IMR-90 (cell line): ENCODE results near the gene MED13. TPM values are rescaled to one million over a fixed set of nuclear protein-coding genes. Genes with fewer than 3 reads are reported as not detected.

Source experiments
- ATAC-seq: fragments of 200-7000 bp; cut with Tn5 transposase; 2 replicates; pipeline ENCODE4 v1.9.1; 2020; ENCODE audit warnings: low read depth, mild to moderate bottlenecking, moderate library complexity
- BruUV-seq: library from RNA; stranded (reverse); fragments of 400-500 nt; replicated peaks from 2 replicates; lab custom pipeline; 2021; lab: Mats Ljungman, UMichigan
- CTCF ChIA-PET: fragments of 300-600 bp; formaldehyde crosslinking; extraction: SDS; loops from one replicate; lab custom pipeline; 2021; ENCODE audit warnings: antibody characterized with exemption; lab: Yijun Ruan, JAX
- POLR2A ChIA-PET: fragments of 300-600 bp; sonication (Branson Sonifier 250); formaldehyde crosslinking; loops from one replicate; lab custom pipeline; 2022; ENCODE audit warnings: antibody characterized with exemption; ENCODE audit not compliant: unreplicated experiment; lab: Charles Lee
- DNase-seq: peaks from one replicate; pipeline ENCODE4 v3.0.0; 2013
- H2AFZ ChIP-seq: replicated peaks from 2 replicates; pipeline ENCODE3; 2013; ENCODE audit warnings: low read length, mild to moderate bottlenecking; ENCODE audit not compliant: poor library complexity
- H2AK5ac ChIP-seq: 2 replicates; pipeline ENCODE4 v1.6.1; 2013; ENCODE audit warnings: low read depth, low read length, inconsistent platforms
- H2AK9ac ChIP-seq: replicated peaks from 2 replicates; pipeline ENCODE3; 2013; ENCODE audit warnings: mild to moderate bottlenecking, low read depth, low read length, moderate library complexity; ENCODE audit not compliant: poor library complexity
- H2BK120ac ChIP-seq: 2 replicates; pipeline ENCODE4 v1.6.1; 2013; ENCODE audit warnings: low read depth, low read length, inconsistent platforms
- H2BK15ac ChIP-seq: 3 replicates; pipeline ENCODE4 v1.6.1; 2013; ENCODE audit warnings: low read depth, low read length, inconsistent platforms
- H2BK20ac ChIP-seq: 2 replicates; pipeline ENCODE4 v1.6.1; 2013; ENCODE audit warnings: low read depth, mild to moderate bottlenecking, inconsistent platforms, low read length, moderate library complexity
- H2BK5ac ChIP-seq: 2 replicates; pipeline ENCODE4 v1.6.1; 2013; ENCODE audit warnings: mild to moderate bottlenecking, low read depth, low read length, inconsistent platforms; ENCODE audit not compliant: poor library complexity, severe bottlenecking
- H3K14ac ChIP-seq: replicated peaks from 2 replicates; pipeline ENCODE4 v1.6.1; 2013; ENCODE audit warnings: low read depth, low read length, inconsistent platforms
- H3K18ac ChIP-seq: 2 replicates; pipeline ENCODE4 v1.6.1; 2013; ENCODE audit warnings: low read depth, low read length, control low read depth
- H3K23ac ChIP-seq: 2 replicates; pipeline ENCODE4 v1.6.1; 2013; ENCODE audit warnings: low read depth, low read length, inconsistent platforms
- H3K27ac ChIP-seq: 2 replicates; pipeline ENCODE4 v1.5.1; 2013; ENCODE audit warnings: mild to moderate bottlenecking, control low read depth, low read length; ENCODE audit not compliant: insufficient read depth
- H3K27me3 ChIP-seq: 2 replicates; pipeline ENCODE4 v1.6.1; 2013; ENCODE audit warnings: low read length; ENCODE audit not compliant: control insufficient read depth, insufficient read depth
- H3K36me3 ChIP-seq: 2 replicates; pipeline ENCODE4 v1.6.1; 2013; ENCODE audit warnings: low read length, mixed read lengths; ENCODE audit not compliant: control insufficient read depth, insufficient read depth
- H3K4ac ChIP-seq: 2 replicates; pipeline ENCODE4 v1.6.1; 2013; ENCODE audit warnings: low read depth, low read length, inconsistent platforms
- H3K4me1 ChIP-seq: 2 replicates; pipeline ENCODE4 v1.6.1; 2013; ENCODE audit warnings: low read length, mixed read lengths; ENCODE audit not compliant: control insufficient read depth, insufficient read depth
- H3K4me2 ChIP-seq: 2 replicates; pipeline ENCODE4 v1.6.1; 2013; ENCODE audit warnings: low read depth, mild to moderate bottlenecking, control low read depth, low read length, moderate library complexity
- H3K4me3 ChIP-seq: 2 replicates; pipeline ENCODE4 v1.5.1; 2013; ENCODE audit warnings: low read depth, mild to moderate bottlenecking, control low read depth, low read length, moderate library complexity; ENCODE audit not compliant: insufficient read depth
- H3K56ac ChIP-seq: 2 replicates; pipeline ENCODE4 v1.6.1; 2013; ENCODE audit warnings: low read length, inconsistent platforms; ENCODE audit not compliant: insufficient read depth; ENCODE audit errors: extremely low read depth
- H3K79me1 ChIP-seq, 2 experiments: 2 replicates each; pipeline ENCODE4 v1.6.1; 2013; ENCODE audit warnings: low read length in 2 of 2, inconsistent platforms in 1 of 2, low read depth in 1 of 2
- H3K9ac ChIP-seq: 2 replicates; pipeline ENCODE4 v1.6.1; 2013; ENCODE audit warnings: low read depth, low read length, control low read depth
- H3K9me1 ChIP-seq: 2 replicates; pipeline ENCODE4 v1.6.1; 2013; ENCODE audit warnings: low read length, inconsistent platforms; ENCODE audit not compliant: insufficient read depth
- H3K9me3 ChIP-seq: 2 replicates; pipeline ENCODE4 v1.6.1; 2013; ENCODE audit warnings: low read length; ENCODE audit not compliant: control insufficient read depth, insufficient read depth
- H4K20me1 ChIP-seq: 2 replicates; pipeline ENCODE4 v1.6.1; 2013; ENCODE audit warnings: low read length, inconsistent platforms; ENCODE audit not compliant: insufficient read depth
- H4K5ac ChIP-seq: 2 replicates; pipeline ENCODE4 v1.6.1; 2013; ENCODE audit warnings: mild to moderate bottlenecking, low read depth, low read length, control low read depth
- H4K8ac ChIP-seq, 2 experiments: 2 replicates each; pipeline ENCODE4 v1.6.1; 2013; ENCODE audit warnings: low read depth in 2 of 2, low read length in 2 of 2, control low read depth in 1 of 2, inconsistent platforms in 1 of 2
- H4K91ac ChIP-seq: 2 replicates; pipeline ENCODE4 v1.6.1; 2013; ENCODE audit warnings: low read depth, low read length, inconsistent platforms; ENCODE audit not compliant: insufficient read depth
- CTCF ChIP-seq: conservative IDR thresholded peaks from 2 replicates; pipeline ENCODE4 v1.5.1; 2012; ENCODE audit warnings: mild to moderate bottlenecking, low read depth, low read length, improper control_type of control experiment
- ELK1 ChIP-seq: fragments of 150-350 bp; IDR thresholded peaks from 2 replicates; pipeline ENCODE4 v1.6.1; 2016; ENCODE audit warnings: low read depth, mild to moderate bottlenecking, low read length, moderate library complexity, borderline replicate concordance
- FOS ChIP-seq: fragments of 150-350 bp; IDR thresholded peaks from 2 replicates; pipeline ENCODE4 v1.6.1; 2016; ENCODE audit warnings: low read depth, low read length
- MAFK ChIP-seq: IDR thresholded peaks from 2 replicates; pipeline ENCODE4 v1.6.1; 2012; ENCODE audit warnings: low read depth, low read length, improper control_type of control experiment
- MAZ ChIP-seq: IDR thresholded peaks from 2 replicates; pipeline ENCODE4 v1.6.1; 2012; ENCODE audit warnings: low read depth, mild to moderate bottlenecking, low read length, improper control_type of control experiment, moderate library complexity, borderline replicate concordance
- MXI1 ChIP-seq: IDR thresholded peaks from 2 replicates; pipeline ENCODE4 v1.6.1; 2012; ENCODE audit warnings: low read depth, mild to moderate bottlenecking, low read length, moderate library complexity, borderline replicate concordance
- NFE2L2 ChIP-seq: fragments of 150-350 bp; IDR thresholded peaks from 2 replicates; pipeline ENCODE4 v1.6.1; 2016; ENCODE audit warnings: low read depth, mild to moderate bottlenecking, low read length
- POLR2A ChIP-seq: IDR thresholded peaks from 2 replicates; pipeline ENCODE4 v1.6.1; 2012; ENCODE audit warnings: mild to moderate bottlenecking, low read depth, low read length
- RAD21 ChIP-seq: IDR thresholded peaks from 2 replicates; pipeline ENCODE4 v1.6.1; 2012; ENCODE audit warnings: low read length, improper control_type of control experiment
- RCOR1 ChIP-seq: IDR thresholded peaks from 2 replicates; pipeline ENCODE4 v1.6.1; 2012; ENCODE audit warnings: mild to moderate bottlenecking, low read length, improper control_type of control experiment; ENCODE audit not compliant: insufficient replicate concordance
- RFX5 ChIP-seq: IDR thresholded peaks from 2 replicates; pipeline ENCODE4 v1.8.0; 2012; ENCODE audit warnings: low read depth, mild to moderate bottlenecking, low read length, moderate library complexity
- SMC3 ChIP-seq: fragments of 150-350 bp; IDR thresholded peaks from 2 replicates; pipeline ENCODE4 v1.6.1; 2016; ENCODE audit warnings: low read depth, mild to moderate bottlenecking, antibody characterized with exemption, low read length, moderate library complexity
- USF2 ChIP-seq: fragments of 150-350 bp; IDR thresholded peaks from 2 replicates; pipeline ENCODE4 v1.6.1; 2017; ENCODE audit warnings: mild to moderate bottlenecking, antibody characterized with exemption, low read length, low read depth
- WGBS, 2 experiments: methylation state at CpG; one replicate each; pipeline versions ENCODE4 v1.1.5 to v1.1.7; 2013; ENCODE audit warnings: missing lambda C conversion rate in 2 of 2; ENCODE audit not compliant: insufficient read length in 1 of 2; ENCODE audit errors: extremely low coverage in 2 of 2; 5-methylcytosine and 5-hydroxymethylcytosine counted together
- dilution Hi-C: fragments of 300-500 bp; cut with HindIII; formaldehyde crosslinking; loops from one replicate; pipeline ENCODE4 v1.14.3; 2018; ENCODE audit warnings: low sequenced_read_pairs; ENCODE audit not compliant: unreplicated experiment
- in situ Hi-C: fragments of 300-500 bp; cut with MboI; formaldehyde crosslinking; loops from 3 replicates; pipeline ENCODE4 v1.14.3; 2019; ENCODE audit warnings: low sequenced_read_pairs, inconsistent platforms, mixed read lengths
- intact Hi-C: fragments of 100-400 bp; cut with micrococcal nuclease; formaldehyde crosslinking; loops from 2 replicates; pipeline ENCODE4 v1.10.0; 2022
- polyA plus RNA-seq, 3 experiments: library from polyadenylated mRNA; depleted of rRNA; stranded (reverse); fragments of >200 nt; gene quantifications; 2 replicates each; pipeline ENCODE4 v1.2.3, GENCODE V29; 2012; ENCODE audit warnings: low replicate concordance in 1 of 3
- total RNA-seq: library from RNA; depleted of rRNA; stranded (reverse); fragments of >200 nt; gene quantifications from 2 replicates; pipeline ENCODE4 v1.2.3, GENCODE V29; 2012

The MED13 gene
- total and polyA plus RNA-seq, 2 of the 4 experiments (the other 2 are of a cell fraction): 9.7 to 67.2 TPM

GRCh38 chr17:61897548-61898180 is 167.4 kb downstream of the MED13 start:
- Histone ChIP-seq H4K20me1 (no peaks in the 10 kb centered on the region), H4K91ac (no peak overlapping the region), H3K79me1 (no peaks in the 10 kb centered on the region), H3K9ac (no peak overlapping the region), H3K36me3 (peaks cover 9% of the 10 kb centered on the region; the same call in 1 of the 2 replicates), H3K14ac (no peak overlapping the region), H2BK5ac (no peak overlapping the region), H3K4me2 (no peak overlapping the region), H3K9me1 (0 out of 2 replicates have a peak, but pooled peaks cover 3% of the 10 kb centered on the region), H2AFZ (no peak overlapping the region), H2AK9ac (no peak overlapping the region), H4K5ac (no peak overlapping the region), H2BK20ac (no peak overlapping the region), H3K56ac (no peak overlapping the region), H3K9me3 (no peaks in the 10 kb centered on the region), H4K8ac (no peak overlapping the region), H3K23ac (no peak overlapping the region), H3K18ac (no peak overlapping the region), H3K27me3 (no peaks in the 10 kb centered on the region), H2BK120ac (no peak overlapping the region), H3K4me3 (no peak overlapping the region), H3K4ac (no peak overlapping the region), H2AK5ac (no peak overlapping the region), H3K27ac (no peak overlapping the region), H2BK15ac (no peak overlapping the region), H3K4me1 (no peaks in the 10 kb centered on the region)
- no peak for ATAC-seq
- 100% methylated on average over 1 of the region's 2 CpGs; no CpG with 5 or more reads in 1 of the 2 experiments for WGBS, 2 experiments
- no peak for TF ChIP-seq RCOR1
- TF ChIP-seq MAFK: no peak
- no peak for TF ChIP-seq SMC3
- no peak for TF ChIP-seq POLR2A
- TF ChIP-seq RFX5: no peak
- TF ChIP-seq MXI1: no peak
- no peak for TF ChIP-seq ELK1
- no peak for TF ChIP-seq USF2
- no peak for TF ChIP-seq MAZ
- TF ChIP-seq NFE2L2: no peak
- no peak for TF ChIP-seq RAD21
- TF ChIP-seq FOS: no peak
- no peak for TF ChIP-seq CTCF
- no TSS peak for BruUV-seq
- dilution Hi-C loops: no loop called here
- CTCF ChIA-PET: interaction anchor here (0.9 kb wide), 1 partner anchor 30 kb away, joined by 5 read pairs; no protein-coding TSS in a partner anchor
- intact Hi-C loops: no loop called here
- no peak for DNase-seq
- POLR2A ChIA-PET: no interaction called here
- in situ Hi-C loops: no loop called here
